K562 (cell line): ENCODE results near the gene ARHGEF38. TPM values are rescaled to one million over a fixed set of nuclear protein-coding genes. Genes with fewer than 3 reads are reported as not detected.
A peak's percentile ranks its signal among the peaks of the same experiment; 100 is the strongest.

ENCODE experiments used
- ATF7 ChIP-seq: fragments of 450-650 bp; IDR thresholded peaks from 2 replicates; pipeline ENCODE4 v1.7.1; 2014; ENCODE audit warnings: mild to moderate bottlenecking, moderate library complexity
- CEBPZ ChIP-seq: fragments of 150-350 bp; IDR thresholded peaks from 2 replicates; pipeline ENCODE4 v1.6.1; 2014; ENCODE audit warnings: low read depth, mild to moderate bottlenecking, low read length, borderline replicate concordance
- CHD4 ChIP-seq: fragments of 200-600 bp; sonication (generic); IDR thresholded peaks from 3 replicates; pipeline ENCODE4 v1.6.1; 2012; ENCODE audit warnings: low read depth, mild to moderate bottlenecking, mixed read lengths, low read length, inconsistent platforms; ENCODE audit not compliant: insufficient read depth, insufficient replicate concordance, poor library complexity, severe bottlenecking
- CREB1 ChIP-seq, 2 experiments: sonication (generic) in 1 of 2; formaldehyde crosslinking in 1 of 2; IDR thresholded peaks; 2 replicates each; pipeline versions ENCODE4 v1.6.1 to v1.8.0; 2012 to 2022; ENCODE audit warnings: inconsistent platforms in 1 of 2, mild to moderate bottlenecking in 1 of 2, missing genetic modification reagents in 1 of 2, moderate library complexity in 1 of 2
- DPF2 ChIP-seq: fragments of 450-650 bp; IDR thresholded peaks from 2 replicates; pipeline ENCODE4 v1.6.1; 2016
- EHMT2 ChIP-seq: fragments of 450-650 bp; IDR thresholded peaks from 2 replicates; pipeline ENCODE4 v1.6.1; 2018; ENCODE audit warnings: antibody characterized with exemption
- HSF4 ChIP-seq: fragments of 250-450 bp; sonication (Bioruptor Pico); IDR thresholded peaks from 2 replicates; pipeline ENCODE4 v2.1.2; 2022; ENCODE audit warnings: mild to moderate bottlenecking, moderate library complexity, borderline replicate concordance
- LARP7 ChIP-seq: fragments of 450-650 bp; IDR thresholded peaks from 2 replicates; pipeline ENCODE4 v1.6.1; 2016
- MYBL2 ChIP-seq, 2 experiments: fragments of 450-650 bp in 1 of 2; sonication (generic) in 1 of 2; formaldehyde crosslinking in 1 of 2; IDR thresholded peaks; 2 replicates each; pipeline versions ENCODE4 v1.6.1 to v1.8.1; 2017 to 2022; ENCODE audit warnings: borderline replicate concordance in 1 of 2, inconsistent platforms in 1 of 2, low read depth in 1 of 2, mild to moderate bottlenecking in 1 of 2, missing genetic modification reagents in 1 of 2, moderate library complexity in 1 of 2
- NCOA1 ChIP-seq: fragments of 450-650 bp; IDR thresholded peaks from 2 replicates; pipeline ENCODE4 v1.6.1; 2016; ENCODE audit warnings: low read depth
- NFATC3 ChIP-seq: fragments of 450-650 bp; IDR thresholded peaks from 2 replicates; pipeline ENCODE4 v1.6.1; 2017; ENCODE audit warnings: mild to moderate bottlenecking
- NONO ChIP-seq, 2 experiments: fragments of 200-400 bp in 1 of 2; fragments of 450-650 bp in 1 of 2; formaldehyde crosslinking in 1 of 2; IDR thresholded peaks; 2 replicates each; pipeline ENCODE4 v1.6.1; 2017; ENCODE audit warnings: low read depth in 2 of 2, mild to moderate bottlenecking in 2 of 2, moderate library complexity in 2 of 2, low read length in 1 of 2
- POLR2AphosphoS5 ChIP-seq: IDR thresholded peaks from 2 replicates; pipeline ENCODE4 v1.6.1; 2011; ENCODE audit warnings: mild to moderate bottlenecking, low read depth, low read length, moderate library complexity; ENCODE audit not compliant: control insufficient read depth, insufficient read depth
- PTBP1 ChIP-seq: fragments of 200-400 bp; formaldehyde crosslinking; IDR thresholded peaks from 2 replicates; pipeline ENCODE4 v1.6.1; 2017; ENCODE audit warnings: low read depth, low read length
- RUNX1 ChIP-seq: sonication (generic); IDR thresholded peaks from 2 replicates; pipeline ENCODE4 v1.6.1; 2016; ENCODE audit warnings: antibody characterized with exemption, low read depth
- SMAD2 ChIP-seq: fragments of 150-350 bp; IDR thresholded peaks from 2 replicates; pipeline ENCODE4 v1.6.1; 2014; ENCODE audit warnings: low read depth, mild to moderate bottlenecking, low read length
- SMARCA4 ChIP-seq: fragments of 450-650 bp; IDR thresholded peaks from 2 replicates; pipeline ENCODE4 v1.6.1; 2016
- SP1 ChIP-seq: sonication (generic); formaldehyde crosslinking; IDR thresholded peaks from 2 replicates; pipeline ENCODE4 v1.8.1; 2022; ENCODE audit warnings: mild to moderate bottlenecking, missing genetic modification reagents
- ZBED1 ChIP-seq: IDR thresholded peaks from 2 replicates; pipeline ENCODE4 v1.6.1; 2014
- ZBTB17 ChIP-seq: fragments of 450-650 bp; formaldehyde crosslinking; IDR thresholded peaks from 2 replicates; pipeline ENCODE4 v1.4.0; 2020; ENCODE audit warnings: mild to moderate bottlenecking
- ZBTB34 ChIP-seq: fragments of 250-450 bp; sonication (Bioruptor Pico); IDR thresholded peaks from 2 replicates; pipeline ENCODE4 v1.8.0; 2021; ENCODE audit warnings: mild to moderate bottlenecking, moderate library complexity
- ZNF165 ChIP-seq: fragments of 250-450 bp; sonication (Bioruptor Pico); IDR thresholded peaks from 2 replicates; pipeline ENCODE4 v1.4.0; 2020; ENCODE audit warnings: borderline replicate concordance
- ZNF408 ChIP-seq: fragments of 250-450 bp; sonication (Bioruptor Pico); IDR thresholded peaks from 2 replicates; pipeline ENCODE4 v1.4.0; 2020; ENCODE audit warnings: low read depth, mild to moderate bottlenecking, moderate library complexity
- ZNF696 ChIP-seq: fragments of 250-450 bp; sonication (Bioruptor Pico); conservative IDR thresholded peaks from 2 replicates; pipeline ENCODE4 v1.4.0; 2020; ENCODE audit warnings: mild to moderate bottlenecking, moderate library complexity
- ZSCAN32 ChIP-seq: fragments of 450-650 bp; formaldehyde crosslinking; IDR thresholded peaks from 2 replicates; pipeline ENCODE4 v1.4.0; 2020; ENCODE audit warnings: mild to moderate bottlenecking, moderate library complexity
- polyA plus RNA-seq, 8 experiments: library from polyadenylated mRNA; depleted of rRNA in 4 of 8; stranded (reverse) in 5 of 8; unstranded in 3 of 8; fragments of >200 nt; fragmentation: Nextera tagmentation in 2 of 8; fragmentation: Illumina TruSeq in 1 of 8; extraction: Ambion mirVana in 2 of 8; extraction: Trizol in 1 of 8; gene quantifications; 2 replicates each; pipeline versions ENCODE4 v1.2.1 to v1.2.3, GENCODE V29; 2011 to 2014; ENCODE audit warnings: inconsistent platforms in 1 of 8, missing spikeins in 1 of 8
- total RNA-seq, 7 experiments: library from RNA; depleted of rRNA in 6 of 7; stranded (reverse); fragments of >200 nt in 6 of 7; fragmentation: Illumina TruSeq in 2 of 7; extraction: Trizol in 2 of 7; gene quantifications; 2 replicates each; pipeline versions ENCODE4 v1.2.1 to v1.2.3, GENCODE V29; 2011 to 2021; ENCODE audit warnings: low replicate concordance in 1 of 7

Gene ARHGEF38
- total and polyA plus RNA-seq, 9 of the 15 experiments (the other 6 are each of a cell fraction or from before 2014, with no cell fraction given) = 0.17 TPM; not detected in 8

- TF ChIP-seq ZBTB34 (CRISPR knock-in tag) (no peak), DPF2 (no peak; the same call in 1 of the 2 replicates), EHMT2 (no peak), NONO (IDR thresholded peaks at IDR 0.05; ENCODE audit: low read depth in 2 of 2, low read length in 1 of 2) (peak in 1 of 2 experiments; percentile 80; a peak in 1 of 4 replicates), ZSCAN32 (CRISPR knock-in tag) (no peak), CREB1 (IDR thresholded peaks at IDR 0.05) (peak; percentile 92), CREB1 (CRISPR knock-in tag; IDR thresholded peaks at IDR 0.05) (peak; percentile 96), MYBL2 (IDR thresholded peaks at IDR 0.05; ENCODE audit: low read depth) (peak; percentile 80), MYBL2 (CRISPR knock-in tag; IDR thresholded peaks at IDR 0.05; ENCODE audit: borderline replicate concordance) (peak; percentile 25; the same call in 1 of the 2 replicates), SMARCA4 (no peak), ZBED1 (peak; percentile 89), RUNX1 (peak; percentile 73; the same call in 1 of the 2 replicates), PTBP1 (no peak), ZNF696 (no peak), SP1 (CRISPR knock-in tag) (peak; percentile 97), HSF4 (CRISPR knock-in tag) (no peak), LARP7 (peak; percentile 35; the same call in 1 of the 2 replicates), CHD4 (no peak), CEBPZ (no peak), POLR2AphosphoS5 (peak; percentile 95), SMAD2 (no peak), ZNF408 (no peak), ATF7 (peak; percentile 90), NCOA1 (peak; percentile 100), NFATC3 (peak; percentile 75; the same call in 1 of the 2 replicates), ZNF165 (CRISPR knock-in tag) (no peak), ZBTB17 (CRISPR knock-in tag) (no peak)
These were observed 156.0 kb downstream of the ARHGEF38 start, which contains the start of the genes GSTCD and INTS12 (continued) for GRCh38 chr4:105708181-105709080.
